ENCODE results near the gene CNTNAP2. TPM values are rescaled to one million over a fixed set of nuclear protein-coding genes. Genes with fewer than 3 reads are reported as not detected.

The CNTNAP2 gene
- total RNA-seq, 2 donors from 2014 or later = 171 to 228 TPM

- no peaks in the 10 kb centered on the region for H3K36me3 ChIP-seq (ENCODE audit: control insufficient read depth, insufficient read depth, low read length)
- no peak overlapping the region for H3K4me3 ChIP-seq (ENCODE audit: low read length)
- H3K27me3 ChIP-seq (ENCODE audit: control insufficient read depth, insufficient read depth, low read length, poor library complexity, severe bottlenecking) = no peaks in the 10 kb centered on the region
- Mint-ChIP-seq H3K36me3 (ENCODE audit: low read depth) (no peaks in the 10 kb centered on the region), H3K9me3 (no peaks in the 10 kb centered on the region), H3K27me3 (ENCODE audit: insufficient read depth) (no peaks in the 10 kb centered on the region), H3K4me3 (no peak overlapping the region), H3K27ac (no peak overlapping the region), H3K4me1 (peaks cover 12% of the 10 kb centered on the region)
- H3K9ac ChIP-seq (ENCODE audit: extremely low read depth, low read length, poor library complexity, severe bottlenecking) = no peak overlapping the region
- 61 to 82% methylated on average over 2 to 3 of the region's 3 CpGs for WGBS, 2 experiments (ENCODE audit: insufficient coverage in 1 of 2, insufficient read length in 1 of 2)
- TF ChIP-seq CTCF (conservative IDR thresholded peaks at IDR 0.05) = no peak
- no peak for DNase-seq
- no peaks in the 10 kb centered on the region for H3K9me3 ChIP-seq (ENCODE audit: control insufficient read depth, low read length)
- no peak overlapping the region for H3K27ac ChIP-seq (ENCODE audit: low read depth, low read length)
- no peaks in the 10 kb centered on the region for H3K4me1 ChIP-seq (ENCODE audit: control insufficient read depth, insufficient read depth, low read length)
These were observed 1998.2 kb downstream of the CNTNAP2 start for GRCh38 chr7:148114804-148115203.

- no peaks in the 10 kb centered on the region for H3K27me3 ChIP-seq (ENCODE audit: control insufficient read depth, insufficient read depth, low read length, poor library complexity, severe bottlenecking)
- no peaks in the 10 kb centered on the region for H3K27me3 Mint-ChIP-seq (ENCODE audit: insufficient read depth)
- TF ChIP-seq CTCF (conservative IDR thresholded peaks at IDR 0.05) = no peak
- DNase-seq = no peak
- no peaks in the 10 kb centered on the region for H3K4me1 ChIP-seq (ENCODE audit: control insufficient read depth, insufficient read depth, low read length)
- whole genome bisulfite sequencing, 2 experiments (ENCODE audit: insufficient coverage in 1 of 2, insufficient read length in 1 of 2) = 53 to 73% methylated on average over 3 to 5 of the region's 5 CpGs
- no peak overlapping the region for H3K9ac ChIP-seq (ENCODE audit: extremely low read depth, low read length, poor library complexity, severe bottlenecking)
- no peaks in the 10 kb centered on the region for H3K9me3 Mint-ChIP-seq
- no peak overlapping the region for H3K27ac Mint-ChIP-seq
- H3K9me3 ChIP-seq (ENCODE audit: control insufficient read depth, low read length) = no peaks in the 10 kb centered on the region
- H3K27ac ChIP-seq (ENCODE audit: low read depth, low read length) = no peak overlapping the region
- H3K4me3 Mint-ChIP-seq = no peak overlapping the region
- H3K36me3 Mint-ChIP-seq (ENCODE audit: low read depth) = no peaks in the 10 kb centered on the region
- no peaks in the 10 kb centered on the region for H3K36me3 ChIP-seq (ENCODE audit: control insufficient read depth, insufficient read depth, low read length)
- H3K4me3 ChIP-seq (ENCODE audit: low read length) = no peak overlapping the region
- peaks cover 12% of the 10 kb centered on the region for H3K4me1 Mint-ChIP-seq
These were observed 1998.7 kb downstream of the CNTNAP2 start for GRCh38 chr7:148115308-148115707.

GRCh38 chr7:148116195-148116594 lies 1999.6 kb downstream of the CNTNAP2 start:
- H3K9ac ChIP-seq (ENCODE audit: extremely low read depth, low read length, poor library complexity, severe bottlenecking) = no peak overlapping the region
- Mint-ChIP-seq H3K27me3 (ENCODE audit: insufficient read depth) (no peaks in the 10 kb centered on the region), H3K36me3 (ENCODE audit: low read depth) (no peaks in the 10 kb centered on the region), H3K9me3 (no peaks in the 10 kb centered on the region), H3K4me3 (no peak overlapping the region), H3K4me1 (peaks cover 12% of the 10 kb centered on the region), H3K27ac (no peak overlapping the region)
- H3K4me3 ChIP-seq (ENCODE audit: low read length) = no peak overlapping the region
- no peaks in the 10 kb centered on the region for H3K9me3 ChIP-seq (ENCODE audit: control insufficient read depth, low read length)
- no peaks in the 10 kb centered on the region for H3K36me3 ChIP-seq (ENCODE audit: control insufficient read depth, insufficient read depth, low read length)
- H3K27ac ChIP-seq (ENCODE audit: low read depth, low read length) = no peak overlapping the region
- H3K27me3 ChIP-seq (ENCODE audit: control insufficient read depth, insufficient read depth, low read length, poor library complexity, severe bottlenecking) = no peaks in the 10 kb centered on the region
- no peaks in the 10 kb centered on the region for H3K4me1 ChIP-seq (ENCODE audit: control insufficient read depth, insufficient read depth, low read length)
- 78 to 86% methylated on average over 2 to 5 of the region's 5 CpGs for WGBS, 2 experiments (ENCODE audit: insufficient coverage in 1 of 2, insufficient read length in 1 of 2)
- DNase-seq = no peak
- TF ChIP-seq CTCF (conservative IDR thresholded peaks at IDR 0.05) = no peak
